GM21825 (cell line): ENCODE results near the gene FGB.

Experiments
- ATAC-seq: cut with Tn5 transposase; IDR thresholded peaks from one replicate; pipeline ENCODE4 v1.9.1; 2021; ENCODE audit warnings: mild to moderate bottlenecking, moderate library complexity; ENCODE audit not compliant: unreplicated experiment

FGB gene

GRCh38 chr4:154565704-154566103 lies 2.9 kb downstream of the FGB start:
- ATAC-seq: no peak

DNA sequence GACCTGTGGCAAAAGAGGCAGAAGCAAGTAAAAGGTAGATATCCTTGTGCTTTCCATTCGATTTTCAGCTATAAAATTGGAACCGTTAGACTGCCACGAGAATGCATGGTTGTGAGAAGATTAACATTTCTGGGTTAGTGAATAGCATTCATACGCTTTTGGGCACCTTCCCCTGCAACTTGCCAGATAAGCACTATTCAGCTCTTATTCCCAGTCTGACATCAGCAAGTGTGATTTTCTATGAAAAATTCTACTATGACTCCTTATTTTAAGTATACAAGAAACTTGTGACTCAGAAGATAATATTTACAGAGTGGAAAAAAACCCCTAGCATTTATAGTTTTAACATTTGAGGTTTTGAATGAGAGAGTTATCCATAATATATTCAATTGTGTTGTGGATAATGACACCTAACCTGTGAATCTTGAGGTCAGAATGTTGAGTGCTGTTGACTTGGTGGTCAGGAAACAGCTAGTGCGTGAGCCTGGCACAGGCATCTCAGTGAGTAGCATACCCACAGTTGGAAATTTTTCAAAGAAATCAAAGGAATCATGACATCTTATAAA lies 3.9 kb downstream of the FGB start:
- ATAC-seq: no peak

GRCh38 chr4:154569028-154569427 lies 6.2 kb downstream of the FGB start:
- ATAC-seq: no peak

DNA sequence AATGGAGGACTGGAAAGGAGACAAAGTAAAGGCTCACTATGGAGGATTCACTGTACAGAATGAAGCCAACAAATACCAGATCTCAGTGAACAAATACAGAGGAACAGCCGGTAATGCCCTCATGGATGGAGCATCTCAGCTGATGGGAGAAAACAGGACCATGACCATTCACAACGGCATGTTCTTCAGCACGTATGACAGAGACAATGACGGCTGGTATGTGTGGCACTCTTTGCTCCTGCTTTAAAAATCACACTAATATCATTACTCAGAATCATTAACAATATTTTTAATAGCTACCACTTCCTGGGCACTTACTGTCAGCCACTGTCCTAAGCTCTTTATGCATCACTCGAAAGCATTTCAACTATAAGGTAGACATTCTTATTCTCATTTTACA lies 6.8 kb downstream of the FGB start:
- no peak for ATAC-seq

DNA sequence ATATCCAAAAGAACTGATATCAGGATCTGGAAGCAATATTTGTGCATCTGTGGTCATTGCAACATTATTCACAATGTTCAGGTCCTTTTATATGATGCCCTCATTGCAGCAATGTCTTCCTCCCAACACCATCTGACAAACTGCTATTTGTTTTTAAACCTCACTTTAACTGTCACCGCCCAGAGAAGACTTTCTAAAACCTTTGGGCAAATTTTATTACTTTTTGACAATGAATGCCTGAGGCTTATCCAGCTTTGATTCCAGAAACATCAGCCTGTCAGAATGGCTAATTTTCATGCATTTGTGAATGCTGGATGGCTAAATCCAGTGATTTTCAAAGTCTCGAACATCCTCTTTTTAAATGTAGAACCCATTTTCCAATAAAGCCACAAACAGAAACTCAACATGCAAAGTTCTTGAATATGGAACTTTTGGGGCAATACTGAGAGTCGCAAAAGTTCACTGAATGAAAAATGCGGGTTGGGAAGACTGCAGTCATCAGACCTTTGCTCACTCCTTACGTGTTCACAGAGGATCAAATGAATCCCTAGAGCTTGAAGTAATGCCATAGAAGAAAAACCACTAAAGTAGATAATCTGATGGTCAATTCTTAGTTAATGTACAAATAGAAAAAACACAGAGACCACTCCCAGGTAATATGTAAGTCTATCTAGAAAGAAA lies 10.5 kb downstream of the FGB start:
- no peak for ATAC-seq

DNA sequence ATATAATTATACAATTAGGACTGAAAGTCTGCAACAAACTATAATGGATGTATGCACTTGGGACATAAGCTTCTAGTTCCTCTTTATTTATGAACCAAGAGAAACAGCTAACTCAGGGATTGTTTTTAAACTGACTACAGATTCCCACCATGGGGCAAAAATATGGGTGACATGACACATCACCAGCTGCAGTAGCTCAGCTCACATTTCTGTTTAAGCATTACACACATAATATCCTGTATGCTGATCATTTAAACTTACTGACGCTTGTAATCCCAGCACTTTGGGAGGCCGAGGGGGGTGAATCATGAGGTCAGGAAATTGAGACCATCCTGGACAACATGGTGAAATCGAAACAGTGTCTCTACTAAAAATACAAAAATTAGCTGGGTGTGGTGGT lies 11.5 kb downstream of the FGB start:
- no peak for ATAC-seq

DNA sequence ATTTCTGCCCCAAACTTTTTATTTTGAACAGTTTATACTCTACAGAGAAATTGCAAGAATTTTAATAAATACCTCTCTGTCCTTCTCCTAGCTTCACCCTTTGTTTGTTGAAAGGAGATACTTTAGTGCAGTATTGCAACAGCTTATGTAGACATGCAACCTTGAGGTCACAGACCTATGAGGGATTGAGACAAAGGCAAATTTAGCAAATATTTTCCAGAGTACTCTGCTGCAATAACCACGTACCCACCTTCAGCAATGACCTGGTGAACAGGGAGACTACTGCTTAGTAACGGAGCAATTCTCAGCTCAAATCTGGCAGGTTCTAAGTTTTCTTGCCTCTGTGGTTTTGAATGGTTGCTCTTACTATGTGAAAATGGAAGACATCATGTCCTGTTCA lies 14.5 kb downstream of the FGB start:
- ATAC-seq: no peak

DNA sequence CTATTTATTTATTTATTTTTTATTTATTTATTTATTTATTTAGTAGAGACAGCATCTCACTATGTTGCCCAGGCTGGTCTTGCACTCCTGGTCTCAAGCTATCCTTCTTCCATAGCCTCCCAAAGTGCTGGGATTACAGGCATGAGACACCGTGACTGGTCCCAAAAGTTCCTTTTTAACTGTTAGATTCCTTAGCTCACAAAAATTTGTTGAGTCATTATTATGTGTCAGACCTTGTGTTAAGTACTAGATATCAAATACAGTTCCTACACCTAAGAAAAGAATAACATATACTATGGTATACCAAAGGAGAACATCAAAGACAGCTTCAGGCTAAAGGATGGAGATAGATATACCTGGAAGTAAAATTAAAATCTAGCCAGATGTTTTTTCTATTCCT lies 16.1 kb downstream of the FGB start:
- no peak for ATAC-seq

GRCh38 chr4:154579927-154580326 lies 17.1 kb downstream of the FGB start:
- ATAC-seq: no peak

DNA sequence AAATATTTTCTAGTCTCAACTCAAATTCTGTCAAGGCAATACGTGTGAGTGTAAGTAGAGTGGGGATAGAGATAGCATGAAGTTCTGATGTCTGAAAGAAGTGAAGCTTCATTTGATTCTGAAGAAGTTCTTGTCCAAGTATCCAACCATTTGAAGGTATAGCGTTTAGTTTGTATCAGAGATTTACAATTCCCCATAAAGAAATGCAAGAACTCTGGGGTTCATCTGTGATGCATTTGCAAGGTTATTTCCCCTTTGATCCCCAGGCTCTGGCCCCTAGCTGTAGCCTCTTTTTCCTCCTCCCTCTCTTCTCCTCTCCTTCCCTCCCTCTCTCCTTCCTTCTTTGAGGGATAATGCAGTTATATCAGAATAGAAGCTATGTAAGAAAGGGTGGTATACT lies 19.9 kb downstream of the FGB start:
- no peak for ATAC-seq

DNA sequence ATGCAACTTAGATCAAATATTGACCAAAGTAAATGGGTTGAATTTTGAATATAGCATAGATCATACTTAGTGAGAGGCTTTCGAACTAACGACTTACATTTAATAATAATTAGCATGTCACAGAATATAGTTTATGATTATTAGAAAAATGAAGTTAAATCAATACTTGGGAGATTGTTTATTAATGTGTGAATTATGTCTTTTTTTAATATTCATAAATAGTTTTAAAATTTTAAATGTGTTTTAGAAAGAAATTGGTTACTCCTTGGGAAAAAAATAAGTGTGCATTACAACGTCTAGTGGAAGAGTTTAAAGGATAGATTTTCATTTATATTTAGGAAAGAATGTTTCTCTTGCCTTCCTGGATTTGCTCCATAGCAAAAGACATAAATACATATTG lies 20.4 kb downstream of the FGB start:
- ATAC-seq: no peak

DNA sequence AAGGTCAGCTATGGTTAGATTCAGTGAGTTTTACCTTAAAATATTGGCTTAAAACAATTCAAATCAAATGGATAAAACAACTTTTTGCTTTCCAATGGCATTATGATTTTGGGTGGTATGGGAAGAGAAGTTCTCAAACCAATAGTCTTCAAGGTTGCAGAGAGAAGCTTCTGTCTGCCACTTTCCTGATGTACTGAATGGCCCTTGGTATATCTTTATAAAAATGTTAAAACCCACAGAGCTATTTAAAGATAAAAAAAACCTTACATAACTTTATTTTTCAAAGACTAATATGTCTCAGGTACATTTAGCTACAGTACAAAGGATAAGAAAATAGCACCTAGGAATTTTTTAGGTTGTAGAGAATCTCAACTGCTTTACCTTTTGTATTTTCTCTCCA lies 20.9 kb downstream of the FGB start:
- no peak for ATAC-seq

GRCh38 chr4:154584259-154584658 lies 21.4 kb downstream of the FGB start:
- no peak for ATAC-seq

DNA sequence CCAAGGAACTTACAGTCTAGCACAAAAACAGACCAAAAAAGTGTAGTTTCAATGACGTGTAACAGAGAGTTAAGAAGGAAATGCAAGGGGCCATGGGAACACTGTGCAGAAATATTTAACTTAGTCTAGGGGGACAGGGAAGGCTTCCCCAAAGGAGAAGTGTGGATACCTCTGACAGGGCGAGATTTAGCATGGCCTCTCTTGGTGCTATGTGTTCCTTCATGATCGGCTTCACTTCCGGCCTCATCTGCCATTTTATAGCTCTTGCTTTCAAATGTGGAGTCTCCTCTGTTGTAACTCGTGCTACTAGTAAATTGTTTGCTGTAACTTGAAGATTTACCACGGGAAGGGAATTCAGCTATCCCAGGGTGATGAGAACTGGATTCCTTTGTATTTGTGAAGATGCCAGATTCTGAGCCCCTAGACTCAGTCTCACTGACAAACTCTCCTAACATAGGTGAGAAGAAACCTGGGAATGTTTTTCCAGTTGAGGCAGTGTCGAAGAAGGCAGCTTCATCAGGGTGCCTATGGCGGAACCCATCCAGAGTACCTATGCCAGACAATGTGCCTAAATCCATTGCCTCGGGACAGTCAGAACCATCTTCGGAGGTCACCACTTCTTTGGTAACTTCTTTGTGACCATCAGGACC lies 22.7 kb downstream of the FGB start:
- no peak for ATAC-seq

DNA sequence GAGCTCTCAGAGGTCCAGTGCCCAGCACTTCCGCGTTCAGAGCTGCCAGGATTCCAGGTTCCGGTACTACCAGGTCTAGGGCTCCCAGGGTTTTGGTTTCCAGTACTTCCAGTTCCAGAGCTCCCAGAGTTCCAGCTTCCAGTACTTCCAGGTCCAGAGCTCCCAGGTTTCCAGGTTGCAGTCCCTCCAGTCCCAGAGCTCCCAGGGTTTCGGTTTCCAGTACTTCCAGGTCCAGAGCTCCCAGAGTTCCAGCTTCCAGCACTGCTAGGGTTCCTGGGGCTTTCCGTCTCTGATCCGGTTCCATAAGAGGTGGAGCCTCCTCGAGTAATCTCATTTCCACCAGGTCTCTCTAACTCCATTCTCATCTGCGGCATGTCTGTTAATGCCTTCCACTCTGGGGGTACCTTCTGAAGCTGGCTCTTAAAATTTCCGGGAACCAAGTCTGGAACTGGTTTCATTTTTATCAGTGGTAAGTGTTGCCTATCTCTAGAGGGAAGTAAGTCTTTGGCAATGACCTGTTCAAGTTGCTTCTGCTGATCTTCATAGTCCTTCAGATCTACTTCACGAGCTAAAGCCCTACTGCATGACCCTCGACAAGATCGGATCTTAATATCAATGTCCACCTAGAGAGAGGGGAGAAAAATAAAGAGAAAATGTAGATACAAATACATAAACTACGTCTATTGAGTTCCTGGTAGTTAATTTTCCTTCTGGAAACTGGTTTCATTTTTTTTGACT lies 23.7 kb downstream of the FGB start:
- no peak for ATAC-seq

DNA sequence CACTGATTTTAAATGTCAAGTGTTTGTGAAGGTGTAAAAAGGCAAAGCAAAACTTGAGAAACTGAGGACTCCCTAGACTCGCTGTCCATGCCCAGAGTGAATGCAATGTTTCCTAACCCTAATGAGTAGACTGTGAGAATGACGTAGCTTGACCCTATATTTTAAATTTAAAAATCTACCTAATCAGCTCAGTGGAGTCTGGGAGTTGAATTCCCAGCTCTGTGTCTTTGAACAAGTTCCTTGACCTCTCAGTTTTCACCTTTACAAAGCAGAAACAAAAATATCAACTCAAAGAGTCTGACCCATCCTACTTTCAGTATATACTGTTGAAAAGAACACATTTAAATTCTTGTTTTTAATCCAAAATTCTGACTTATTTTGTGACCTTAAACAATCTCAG lies 25.4 kb downstream of the FGB start:
- no peak for ATAC-seq

- ATAC-seq: no peak
These were observed 26.7 kb downstream of the FGB start for GRCh38 chr4:154589296-154590197.

DNA sequence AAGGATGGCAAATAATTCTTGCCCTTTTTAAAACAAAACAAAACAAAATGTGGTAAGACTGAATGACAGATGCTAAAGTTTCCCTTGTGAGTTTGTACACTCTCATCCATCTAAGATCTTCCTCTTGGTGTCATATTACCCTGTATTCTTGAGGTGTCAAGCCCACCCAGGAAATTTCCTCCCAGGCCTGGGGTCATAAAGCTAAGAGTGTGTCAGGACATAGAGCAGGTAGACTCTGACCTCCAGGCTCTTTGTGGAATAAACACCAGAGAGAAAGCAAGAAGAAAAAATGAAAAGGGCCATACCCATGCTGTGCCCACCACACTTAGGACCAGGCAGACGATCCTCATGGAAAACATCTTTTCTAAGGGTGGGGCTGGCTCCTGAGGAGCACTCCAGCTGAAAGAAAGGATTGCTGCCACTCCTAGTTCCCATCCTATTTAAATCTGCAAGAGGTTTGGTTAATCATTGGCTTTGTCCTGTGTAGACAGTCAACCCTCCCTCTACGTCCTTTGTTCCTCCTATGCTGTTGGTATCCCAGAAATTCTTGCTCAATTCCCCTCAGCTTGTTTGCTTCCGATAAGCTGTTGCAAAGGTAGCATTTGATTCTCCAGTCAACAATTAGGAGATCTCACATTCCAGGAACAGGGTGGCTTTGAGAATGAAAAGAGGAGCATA lies 27.7 kb downstream of the FGB start, which contains the start of gene FGA:
Gene FGA (minus strand): TSS at position 414 of the 678 bp plus-strand sequence. CDS start 55 bp downstream, at position 359.
- ATAC-seq: no peak

DNA sequence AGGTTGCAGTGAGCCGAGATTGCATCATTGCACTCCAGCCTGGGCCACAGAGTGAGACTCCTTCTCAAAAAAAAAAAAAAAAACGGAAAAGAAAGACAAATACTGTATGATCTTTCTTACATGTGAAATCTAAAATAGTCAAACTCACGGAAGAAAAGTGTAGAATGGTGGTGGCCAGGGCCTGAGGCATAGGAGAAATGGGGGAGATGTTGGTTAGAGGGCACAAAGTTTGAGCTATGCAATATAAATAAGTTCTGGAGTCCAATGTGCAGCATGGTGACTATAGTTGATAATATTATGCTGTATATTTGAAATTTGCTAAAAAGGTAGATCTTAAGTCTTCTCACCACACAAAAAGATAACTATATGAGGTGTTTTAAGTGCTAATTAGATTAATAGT lies 29.1 kb downstream of the FGB start:
- ATAC-seq: no peak

GRCh38 chr4:154593868-154594267 lies 31.1 kb downstream of the FGB start:
- ATAC-seq: no peak
